HG03354 (cell line): ENCODE measurements around the gene ALDOC.

ENCODE experiments used
- ATAC-seq: cut with Tn5 transposase; IDR thresholded peaks from one replicate; pipeline ENCODE4 v1.9.1; 2021; ENCODE audit warnings: mild to moderate bottlenecking; ENCODE audit not compliant: unreplicated experiment, poor library complexity, severe bottlenecking

Gene ALDOC

DNA sequence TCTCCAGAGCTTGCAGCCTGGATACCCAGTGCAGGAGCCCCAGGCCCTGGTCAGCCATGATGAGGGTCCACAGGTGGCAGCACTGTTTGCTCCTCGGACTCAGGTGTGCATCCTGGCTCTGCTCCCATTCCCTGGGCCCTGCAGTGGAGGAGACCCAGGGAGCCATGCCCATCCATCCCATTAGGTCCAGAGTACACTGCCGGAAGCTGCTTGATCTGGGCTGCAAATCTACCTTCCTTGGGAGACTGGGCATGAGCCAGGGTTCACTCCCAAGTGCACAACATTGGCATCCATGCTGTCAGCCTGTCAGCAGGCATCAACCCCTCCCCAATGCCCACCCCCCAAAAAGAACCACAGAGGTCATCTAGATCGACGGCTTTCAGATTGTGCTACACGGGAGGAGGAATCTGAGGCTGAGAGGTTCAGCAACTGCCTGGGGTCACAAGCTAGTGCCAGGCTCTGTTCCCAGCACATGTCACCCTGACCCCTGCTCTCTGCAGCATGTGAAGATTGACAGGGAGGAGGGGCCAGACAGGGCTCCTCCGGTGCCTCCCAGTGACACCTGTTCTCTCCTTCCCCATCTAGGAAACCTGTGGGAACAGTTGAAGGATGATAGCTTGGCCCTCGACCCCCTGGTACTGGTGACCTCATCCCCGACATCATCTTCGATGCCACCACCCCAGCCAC lies 40.0 kb downstream of the ALDOC start:
- no peak for ATAC-seq

DNA sequence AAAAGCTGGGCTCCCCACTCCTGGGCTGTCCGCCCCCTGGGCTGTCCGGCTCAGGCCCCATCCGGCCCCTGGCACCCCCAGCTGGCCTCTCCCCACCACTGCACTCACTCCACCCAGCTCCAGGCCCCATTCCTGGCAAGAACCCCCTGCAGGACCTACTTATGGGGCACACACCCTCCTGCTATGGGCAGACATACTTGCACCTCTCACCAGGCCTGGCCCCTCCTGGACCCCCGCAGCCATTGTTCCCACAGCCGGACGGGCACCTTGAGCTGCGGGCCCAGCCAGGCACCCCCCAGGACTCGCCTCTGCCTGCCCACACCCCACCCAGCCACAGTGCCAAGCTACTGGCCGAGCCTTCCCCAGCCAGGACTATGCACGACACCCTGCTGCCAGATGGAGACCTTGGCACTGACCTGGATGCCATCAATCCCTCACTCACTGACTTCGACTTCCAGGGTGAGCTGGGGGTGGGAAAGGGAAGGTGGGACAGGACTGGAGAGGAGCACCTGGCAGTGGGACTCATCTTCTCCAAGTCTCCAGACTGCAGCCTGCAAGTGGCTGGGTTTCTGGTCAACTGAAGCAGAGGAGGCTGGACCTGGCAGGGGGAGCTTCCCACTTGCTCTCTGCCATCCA lies 41.8 kb downstream of the ALDOC start:
- no peak for ATAC-seq

DNA sequence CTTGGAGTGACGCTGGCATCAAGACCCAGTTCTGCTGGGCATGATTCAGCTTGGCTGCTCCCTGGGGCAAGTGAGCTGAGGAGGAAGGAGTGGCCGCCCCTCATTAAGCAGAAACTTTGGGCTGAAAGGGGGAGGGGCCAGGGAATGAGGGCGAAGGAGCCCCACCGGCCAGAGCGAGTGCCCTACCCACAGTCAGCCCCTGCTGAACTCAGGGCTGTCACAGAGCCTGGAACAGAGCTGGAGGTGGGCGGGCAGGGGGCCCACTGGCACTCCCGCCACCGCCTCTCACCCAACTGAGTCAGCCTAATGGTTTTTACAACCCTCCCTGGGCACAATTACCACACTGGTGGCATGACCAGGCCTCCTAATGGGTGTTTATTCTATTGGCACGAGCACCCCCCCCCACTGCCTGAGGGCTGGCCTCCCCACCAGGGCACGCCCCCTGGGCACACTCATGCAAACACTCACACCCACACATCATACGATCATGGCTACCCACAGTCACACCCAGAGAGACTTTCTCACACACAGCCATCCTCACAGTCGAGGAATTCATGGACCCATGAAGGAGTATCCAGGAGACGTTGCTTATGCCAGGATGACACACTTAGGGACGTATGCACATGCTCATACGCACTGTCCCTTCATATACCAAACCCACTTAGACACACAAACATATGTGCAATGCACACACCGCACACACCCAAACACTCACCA lies 43.4 kb downstream of the ALDOC start:
- no peak for ATAC-seq

DNA sequence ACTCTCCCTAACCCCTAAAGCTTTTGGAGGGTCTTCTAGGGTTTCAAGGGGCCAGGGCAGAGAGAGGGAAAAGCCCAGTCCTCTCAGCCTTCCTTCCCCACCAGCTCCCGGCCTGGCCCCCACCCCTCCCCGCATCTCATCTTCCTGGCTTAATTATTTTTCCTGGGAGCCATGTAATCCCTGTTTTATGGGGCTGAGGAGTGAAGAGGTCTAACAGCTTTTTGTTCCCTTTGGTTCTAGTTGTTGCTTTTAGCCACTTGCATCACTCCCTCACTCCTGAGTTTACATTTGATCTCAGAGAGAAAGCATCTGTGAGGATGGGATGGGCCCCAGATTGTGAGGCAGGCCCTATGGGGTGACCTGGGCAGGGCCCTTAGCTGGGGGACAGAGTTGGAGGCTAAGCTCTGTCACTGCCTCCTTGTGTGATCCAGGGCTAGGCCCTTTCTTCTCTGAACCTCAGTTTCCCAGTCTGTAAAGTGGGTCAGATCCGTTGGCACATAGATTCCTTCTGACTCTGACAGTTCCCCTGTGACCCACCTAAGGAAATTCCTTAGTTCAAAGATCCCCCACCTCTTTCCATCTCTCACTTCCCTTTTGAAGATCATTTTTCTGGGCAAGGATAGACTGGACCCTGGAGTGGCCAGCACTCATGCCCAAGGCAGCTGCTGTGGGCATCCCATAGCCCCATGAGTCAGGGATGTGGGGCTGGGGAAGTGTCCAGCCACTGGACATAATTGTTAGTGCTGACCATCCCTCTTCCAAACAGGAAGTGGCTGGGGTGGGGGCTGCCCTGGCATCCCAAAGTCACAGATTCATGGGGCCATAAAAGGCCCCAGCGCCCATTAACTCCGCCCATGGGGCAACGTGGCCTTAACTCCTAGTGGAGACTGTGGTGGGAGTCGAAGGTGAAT lies 44.4 kb downstream of the ALDOC start:
- no peak for ATAC-seq

- no peak for ATAC-seq
These were observed 45.8 kb downstream of the ALDOC start for GRCh38 chr17:28530926-28531325.

DNA sequence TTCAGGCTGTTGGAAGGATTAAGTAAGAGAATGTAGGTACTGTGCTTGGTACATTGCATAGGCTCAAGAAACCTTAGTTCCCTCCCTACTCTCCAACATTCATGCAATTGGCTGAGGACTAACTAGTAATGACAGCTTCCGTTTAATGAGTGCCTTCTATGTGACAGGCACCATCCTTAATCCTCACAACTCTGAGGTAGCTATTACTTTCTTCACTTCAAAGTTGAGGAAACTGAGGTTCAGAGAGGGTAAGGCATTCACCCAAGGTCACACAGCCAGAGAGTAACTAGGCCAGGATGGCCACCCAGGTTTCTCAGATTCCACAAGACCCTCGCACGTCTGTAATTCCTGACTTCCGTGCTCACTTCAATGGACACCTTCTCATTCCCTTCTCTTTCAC lies 46.4 kb downstream of the ALDOC start:
- ATAC-seq = no peak

- ATAC-seq = no peak
These were observed 47.7 kb downstream of the ALDOC start for GRCh38 chr17:28529013-28529400.

DNA sequence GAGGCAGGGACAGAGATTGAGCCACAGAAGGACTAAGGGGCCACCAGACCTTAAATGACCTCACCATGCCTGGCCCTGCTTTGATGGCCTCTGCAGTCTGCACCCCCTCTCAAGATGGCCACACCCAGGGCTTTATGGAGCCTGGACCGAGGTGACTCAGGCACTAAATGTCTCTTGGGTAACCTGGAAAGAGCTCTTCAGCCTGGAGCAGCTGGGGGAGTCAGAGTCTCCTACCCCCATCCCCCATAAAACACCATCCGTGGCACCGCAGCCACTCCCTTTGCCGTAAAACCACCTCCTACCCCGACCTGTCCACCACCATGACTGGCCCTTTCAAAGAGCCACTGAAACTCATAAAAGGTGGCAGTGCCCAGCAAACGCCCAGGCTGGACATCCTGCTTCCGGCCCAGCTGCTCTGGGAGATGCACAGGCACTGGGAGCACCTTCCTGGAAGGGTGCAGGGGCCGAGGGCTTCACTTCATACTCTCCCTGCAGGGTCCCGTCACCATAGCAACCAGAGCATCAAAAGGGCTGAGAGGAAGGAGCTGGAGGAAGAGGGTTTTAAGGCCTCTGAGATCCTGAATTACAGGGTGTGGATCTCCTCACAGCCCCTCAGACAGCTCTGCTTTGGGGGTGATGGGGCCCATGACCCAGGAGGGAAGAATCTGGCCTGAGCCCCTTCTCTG lies 48.2 kb downstream of the ALDOC start:
- ATAC-seq = no peak

GRCh38 chr17:28527859-28528258 lies 48.8 kb downstream of the ALDOC start:
- ATAC-seq = no peak

- no peak for ATAC-seq
These were observed 49.5 kb downstream of the ALDOC start for GRCh38 chr17:28527181-28527681.

GRCh38 chr17:28526381-28526780 lies 50.3 kb downstream of the ALDOC start:
- no peak for ATAC-seq

- no peak for ATAC-seq
These were observed 51.9 kb downstream of the ALDOC start for GRCh38 chr17:28524476-28525424.

DNA sequence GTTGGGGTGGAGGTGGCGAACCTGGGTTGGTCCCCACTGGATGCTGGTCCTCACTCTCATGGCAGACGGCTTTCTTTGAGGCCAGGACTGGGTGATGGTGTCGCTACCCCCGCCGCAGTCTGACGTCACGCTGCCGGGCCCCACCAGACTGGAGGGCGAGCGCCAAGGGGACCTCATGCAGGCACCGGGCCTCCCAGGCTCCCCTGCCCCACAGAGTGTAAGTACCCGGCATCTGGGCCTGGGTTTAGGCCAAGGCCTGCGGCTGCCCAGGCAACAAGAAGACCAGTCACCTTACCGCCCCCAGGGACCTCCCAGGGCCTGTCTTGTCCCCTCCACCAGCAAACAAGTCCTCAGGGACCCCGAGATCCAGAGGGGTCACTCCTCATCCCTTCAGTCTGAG lies 52.8 kb downstream of the ALDOC start:
- no peak for ATAC-seq

- no peak for ATAC-seq
These were observed 53.5 kb downstream of the ALDOC start for GRCh38 chr17:28523186-28523585.
